GM12878 (cell line): Measurements from ENCODE around the gene SEC14L1. TPM values are rescaled to one million over a fixed set of nuclear protein-coding genes. Genes with fewer than 3 reads are reported as not detected.

Experiments
- ATAC-seq: fragments of 200-7000 bp; cut with Tn5 transposase; 3 replicates; pipeline ENCODE4 v1.9.1; 2020; ENCODE audit warnings: mild to moderate bottlenecking, moderate library complexity
- BruUV-seq: library from RNA; stranded (reverse); fragments of 400-500 nt; replicated peaks from 2 replicates; lab custom pipeline; 2021; lab: Mats Ljungman, UMichigan
- CTCF ChIA-PET: fragments of 300-600 bp; sonication (Branson Sonifier 250); formaldehyde crosslinking; extraction: SDS; loops from one replicate; lab custom pipeline; 2021; ENCODE audit warnings: inconsistent platforms; lab: Yijun Ruan, JAX
- POLR2A ChIA-PET: fragments of 350-600 bp; formaldehyde crosslinking; extraction: SDS; loops from one replicate; lab custom pipeline; 2021; ENCODE audit warnings: inconsistent platforms; lab: Charles Lee
- RAD21 ChIA-PET: fragments of 300-600 bp; sonication (Branson Sonifier 250); formaldehyde crosslinking; loops from one replicate; lab custom pipeline; 2023; ENCODE audit warnings: antibody characterized with exemption; ENCODE audit not compliant: unreplicated experiment; lab: Charles Lee
- SMC1A ChIA-PET: fragments of 300-600 bp; sonication (Branson Sonifier 250); formaldehyde crosslinking; loops from one replicate; lab custom pipeline; 2023; ENCODE audit not compliant: unreplicated experiment, uncharacterized antibody; lab: Charles Lee
- DNase-seq: peaks from one replicate; pipeline ENCODE4 v3.0.0-alpha.2; 2011; ENCODE audit warnings: low read depth, low spot score
- FAIRE-seq: peaks from 3 replicates; lab custom pipeline; 2011; peaks lifted over from hg19 to GRCh38; lab: Jason Lieb, UNC
- H2AFZ ChIP-seq: 2 replicates; pipeline ENCODE4 v1.6.0; 2011; ENCODE audit warnings: low read depth, low read length, control low read depth; ENCODE audit not compliant: control insufficient read depth
- H3K27ac ChIP-seq: 2 replicates; pipeline ENCODE4 v1.5.1; 2011; ENCODE audit warnings: control low read depth; ENCODE audit not compliant: control insufficient read depth, insufficient read depth
- H3K27me3 ChIP-seq, 2 experiments: replicated peaks in 1 of 2; 2 replicates each; pipeline versions ENCODE4 v1.6.0 to v1.6.1; 2011; ENCODE audit warnings: low read length in 1 of 2; ENCODE audit not compliant: control insufficient read depth in 2 of 2, insufficient read depth in 2 of 2
- H3K36me3 ChIP-seq, 2 experiments: 2 replicates each; pipeline ENCODE4 v1.5.1; 2011; ENCODE audit warnings: low read length in 1 of 2; ENCODE audit not compliant: control insufficient read depth in 2 of 2, insufficient read depth in 2 of 2
- H3K4me1 ChIP-seq: 2 replicates; pipeline ENCODE4 v1.6.1; 2011; ENCODE audit warnings: mild to moderate bottlenecking, low read length, moderate library complexity, mixed read lengths; ENCODE audit not compliant: control insufficient read depth, insufficient read depth
- H3K4me2 ChIP-seq: 2 replicates; pipeline ENCODE4 v1.6.0; 2011; ENCODE audit warnings: control low read depth; ENCODE audit not compliant: control insufficient read depth, insufficient read depth
- H3K4me3 ChIP-seq: fragments of 200-600 bp; sonication (generic); 2 replicates; pipeline ENCODE4 v1.5.1; 2016
- H3K79me2 ChIP-seq: 2 replicates; pipeline ENCODE4 v1.6.0; 2011; ENCODE audit warnings: low read length; ENCODE audit not compliant: control insufficient read depth, insufficient read depth
- H3K9ac ChIP-seq: 2 replicates; pipeline ENCODE4 v1.8.0; 2011; ENCODE audit warnings: low read length, control low read depth, mixed read lengths; ENCODE audit not compliant: control insufficient read depth, insufficient read depth
- H3K9me3 ChIP-seq: replicated peaks from 3 replicates; pipeline ENCODE4 v1.5.1; 2011; ENCODE audit warnings: mild to moderate bottlenecking, low read length; ENCODE audit not compliant: control insufficient read depth, insufficient read depth
- H4K20me1 ChIP-seq: 2 replicates; pipeline ENCODE4 v1.6.0; 2011; ENCODE audit not compliant: control insufficient read depth, insufficient read depth
- BRCA1 ChIP-seq: IDR thresholded peaks from 2 replicates; pipeline ENCODE4 v1.6.1; 2011; ENCODE audit warnings: low read depth, low read length, improper control_type of control experiment
- CREB1 ChIP-seq: IDR thresholded peaks from 2 replicates; pipeline ENCODE4 v1.6.1; 2012; ENCODE audit warnings: low read depth, mild to moderate bottlenecking, inconsistent platforms
- MLLT1 ChIP-seq: fragments of 450-650 bp; IDR thresholded peaks from 2 replicates; pipeline ENCODE4 v1.6.1; 2016; ENCODE audit warnings: mild to moderate bottlenecking
- NBN ChIP-seq: fragments of 450-650 bp; IDR thresholded peaks from 2 replicates; pipeline ENCODE4 v1.6.1; 2016
- PKNOX1 ChIP-seq: fragments of 450-650 bp; IDR thresholded peaks from 2 replicates; pipeline ENCODE4 v1.6.1; 2016; ENCODE audit warnings: mild to moderate bottlenecking
- ZNF592 ChIP-seq: fragments of 450-650 bp; IDR thresholded peaks from 2 replicates; pipeline ENCODE4 v1.6.1; 2017; ENCODE audit warnings: mild to moderate bottlenecking, moderate library complexity
- ZNF622 ChIP-seq: fragments of 450-650 bp; IDR thresholded peaks from 2 replicates; pipeline ENCODE4 v1.6.1; 2017; ENCODE audit warnings: mild to moderate bottlenecking, inconsistent platforms
- WGBS: methylation state at CpG from one replicate; pipeline ENCODE4 v1.1.6; 2016; ENCODE audit warnings: low lambda C conversion rate; ENCODE audit not compliant: insufficient replicate concordance, insufficient coverage; ENCODE audit errors: missing lambda C conversion rate; 5-methylcytosine and 5-hydroxymethylcytosine counted together
- in situ Hi-C: fragments of 300-500 bp; cut with MboI; formaldehyde crosslinking; loops from 9 replicates; pipeline ENCODE4 v1.14.3; 2018; ENCODE audit warnings: mixed read lengths
- intact Hi-C: fragments of 100-400 bp; cut with micrococcal nuclease; formaldehyde crosslinking; loops from one replicate; pipeline ENCODE4 v1.14.2; 2022; ENCODE audit not compliant: unreplicated experiment
- polyA plus RNA-seq, 11 experiments: library from polyadenylated mRNA; depleted of rRNA in 4 of 11; unstranded in 6 of 11; stranded (reverse) in 5 of 11; fragments of >200 nt; fragmentation: Nextera tagmentation in 4 of 11; fragmentation: Illumina TruSeq in 1 of 11; extraction: Ambion mirVana in 4 of 11; extraction: Trizol in 1 of 11; gene quantifications; 1 replicate in 1 of 11; 2 replicates in 10 of 11; pipeline versions ENCODE4 v1.2.1 to v1.2.3, GENCODE V29; 2011 to 2016; ENCODE audit warnings: inconsistent platforms in 2 of 11, missing spikeins in 2 of 11, low read depth in 1 of 11
- total RNA-seq, 4 experiments: library from RNA; depleted of rRNA in 3 of 4; stranded (reverse); fragments of >200 nt in 3 of 4; fragmentation: Illumina TruSeq in 1 of 4; extraction: Trizol in 1 of 4; gene quantifications; 2 replicates each; pipeline versions ENCODE4 v1.2.1 to v1.2.3, GENCODE V29; 2013 to 2021

The SEC14L1 gene
- total and polyA plus RNA-seq, 10 of the 15 experiments (the other 5 are each of a cell fraction or from before 2014, with no cell fraction given), result 6.3 to 66.1 (median 33.5) TPM

GRCh38 chr17:77151186-77151585, 10.4 kb downstream of the SEC14L1 start:
- intact Hi-C loops, result no loop called here
- RAD21 ChIA-PET, result interaction anchor here (1.7 kb wide), 1 partner anchor 62 kb away, joined by 5 read pairs; no protein-coding TSS in a partner anchor
- no TSS peak for BruUV-seq

More at GRCh38 chr17:77151186-77151585, 10.4 kb downstream of the SEC14L1 start:
- Histone ChIP-seq H3K4me1 (peaks cover 29% of the 10 kb centered on the region), H4K20me1 (peaks cover 4% of the 10 kb centered on the region), H2AFZ (no peak overlapping the region), H3K4me3 (no peak overlapping the region), H3K9me3 (no peaks in the 10 kb centered on the region), H3K36me3 (peaks cover 14 to 38% of the 10 kb centered on the region in 2 experiments), H3K9ac (no peak overlapping the region), H3K27me3 (no peaks in the 10 kb centered on the region), H3K79me2 (peaks cover 78% of the 10 kb centered on the region), H3K4me2 (no peak overlapping the region), H3K27ac (no peak overlapping the region)
- FAIRE-seq (no peak), DNase-seq (no peak), ATAC-seq (no peak)
- in situ Hi-C loops, result no loop called here
- ChIA-PET POLR2A (interaction anchor here (0.6 to 1.2 kb wide), 2 partner anchors 10 to 690 kb away, joined by 3 to 4 read pairs; no protein-coding TSS in a partner anchor), SMC1A (interaction anchor here (0.9 to 2.9 kb wide), 4 partner anchors 9 to 61 kb away, joined by 3 to 10 read pairs (median 4); partner anchors contain the start of gene SEC14L1), CTCF (interaction anchor here (1.2 to 1.8 kb wide), 2 partner anchors 10 to 64 kb away, joined by 3 to 4 read pairs; no protein-coding TSS in a partner anchor)
- TF ChIP-seq NBN (no peak), ZNF592 (no peak), BRCA1 (no peak), ZNF622 (no peak), MLLT1 (no peak), CREB1 (no peak), PKNOX1 (no peak)
- WGBS, result 96% methylated on average over 7 of the region's 7 CpGs
